Smooth muscle cell (in vitro differentiated cells): ENCODE results near the gene ZNF280B. TPM values are rescaled to one million over a fixed set of nuclear protein-coding genes. Genes with fewer than 3 reads are reported as not detected.

ENCODE experiments used
- DNase-seq: peaks from one replicate; lab custom pipeline; 2025; ENCODE audit not compliant: unreplicated experiment; lab: John Stamatoyannopoulos, UW
- H2AFZ ChIP-seq: fragments of 200-600 bp; sonication (generic); 2 replicates; pipeline ENCODE4 v1.6.0; 2016; ENCODE audit warnings: antibody characterized with exemption, low read depth, mild to moderate bottlenecking
- H3F3A ChIP-seq: fragments of 200-600 bp; sonication (generic); 2 replicates; pipeline ENCODE4 v1.6.0; 2017; ENCODE audit warnings: antibody characterized with exemption, low read depth
- H3K27ac ChIP-seq: fragments of 200-600 bp; sonication (generic); 2 replicates; pipeline ENCODE4 v1.5.1; 2016; ENCODE audit warnings: low read depth, mild to moderate bottlenecking
- H3K27me3 ChIP-seq: fragments of 200-600 bp; sonication (generic); 2 replicates; pipeline ENCODE4 v1.6.1; 2016; ENCODE audit warnings: low read depth, mild to moderate bottlenecking
- H3K36me3 ChIP-seq: fragments of 200-600 bp; sonication (generic); 2 replicates; pipeline ENCODE4 v1.5.1; 2016; ENCODE audit warnings: low read depth
- H3K4me1 ChIP-seq: fragments of 200-600 bp; sonication (generic); 2 replicates; pipeline ENCODE4 v1.5.1; 2016; ENCODE audit warnings: low read depth
- H3K4me2 ChIP-seq: fragments of 200-600 bp; sonication (generic); 2 replicates; pipeline ENCODE4 v1.6.0; 2016; ENCODE audit warnings: mild to moderate bottlenecking
- H3K4me3 ChIP-seq: fragments of 200-600 bp; sonication (generic); 2 replicates; pipeline ENCODE4 v1.5.1; 2016; ENCODE audit warnings: mild to moderate bottlenecking
- H3K79me2 ChIP-seq: fragments of 200-600 bp; sonication (generic); 2 replicates; pipeline ENCODE4 v1.6.0; 2016; ENCODE audit warnings: low read depth, mild to moderate bottlenecking
- H3K9ac ChIP-seq: fragments of 200-600 bp; sonication (generic); 2 replicates; pipeline ENCODE4 v1.6.0; 2016; ENCODE audit warnings: low read depth
- H3K9me3 ChIP-seq: fragments of 200-600 bp; sonication (generic); replicated peaks from 2 replicates; pipeline ENCODE4 v1.5.1; 2016; ENCODE audit warnings: low read depth
- H4K20me1 ChIP-seq: fragments of 200-600 bp; sonication (generic); 2 replicates; pipeline ENCODE4 v1.6.0; 2016; ENCODE audit warnings: low read depth
- WGBS: methylation state at CpG from one replicate; pipeline ENCODE4 v1.1.7; 2016; ENCODE audit warnings: low lambda C conversion rate; 5-methylcytosine and 5-hydroxymethylcytosine counted together
- polyA plus RNA-seq: library from polyadenylated mRNA; unstranded; fragments of >200 nt; fragmentation: Nextera tagmentation; extraction: Ambion mirVana; gene quantifications from 2 replicates; pipeline ENCODE4 v1.2.1, GENCODE V29; 2016
- total RNA-seq: library from RNA; depleted of rRNA; stranded (reverse); fragments of >200 nt; gene quantifications from 2 replicates; pipeline ENCODE4 v1.2.3, GENCODE V29; 2014
- TF ChIP-seq, protein P1 (sequence below): fragments of 200-600 bp; sonication (generic); IDR thresholded peaks from 2 replicates; pipeline ENCODE4 v1.5.1; 2017; ENCODE audit warnings: borderline replicate concordance, mild to moderate bottlenecking, antibody characterized with exemption; ENCODE audit not compliant: insufficient read depth, poor library complexity, severe bottlenecking

Gene ZNF280B
- total and polyA plus RNA-seq, 2 experiments from 2014 or later = 3.0 to 3.3 TPM

DNA sequence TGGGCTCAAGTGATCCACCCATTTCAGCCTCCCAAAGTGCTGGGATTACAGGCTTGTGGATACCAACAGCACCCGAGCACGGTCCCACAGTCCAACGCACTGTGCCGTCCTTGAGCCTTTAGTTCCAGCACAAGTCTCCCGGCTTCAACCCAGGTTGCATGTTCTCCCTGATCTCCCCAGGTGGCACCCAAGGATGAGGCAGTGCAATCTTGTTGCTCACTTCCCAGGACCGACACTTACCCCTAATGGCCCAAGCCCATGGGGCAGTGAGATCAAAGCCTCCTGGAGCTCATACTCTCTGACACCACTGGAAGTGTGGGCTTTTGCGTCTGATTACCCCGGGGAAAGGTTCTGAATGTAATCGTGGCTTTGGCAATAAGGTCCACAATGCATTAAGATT, 47.1 kb upstream of the ZNF280B start:
- TF ChIP-seq, protein P1, sequence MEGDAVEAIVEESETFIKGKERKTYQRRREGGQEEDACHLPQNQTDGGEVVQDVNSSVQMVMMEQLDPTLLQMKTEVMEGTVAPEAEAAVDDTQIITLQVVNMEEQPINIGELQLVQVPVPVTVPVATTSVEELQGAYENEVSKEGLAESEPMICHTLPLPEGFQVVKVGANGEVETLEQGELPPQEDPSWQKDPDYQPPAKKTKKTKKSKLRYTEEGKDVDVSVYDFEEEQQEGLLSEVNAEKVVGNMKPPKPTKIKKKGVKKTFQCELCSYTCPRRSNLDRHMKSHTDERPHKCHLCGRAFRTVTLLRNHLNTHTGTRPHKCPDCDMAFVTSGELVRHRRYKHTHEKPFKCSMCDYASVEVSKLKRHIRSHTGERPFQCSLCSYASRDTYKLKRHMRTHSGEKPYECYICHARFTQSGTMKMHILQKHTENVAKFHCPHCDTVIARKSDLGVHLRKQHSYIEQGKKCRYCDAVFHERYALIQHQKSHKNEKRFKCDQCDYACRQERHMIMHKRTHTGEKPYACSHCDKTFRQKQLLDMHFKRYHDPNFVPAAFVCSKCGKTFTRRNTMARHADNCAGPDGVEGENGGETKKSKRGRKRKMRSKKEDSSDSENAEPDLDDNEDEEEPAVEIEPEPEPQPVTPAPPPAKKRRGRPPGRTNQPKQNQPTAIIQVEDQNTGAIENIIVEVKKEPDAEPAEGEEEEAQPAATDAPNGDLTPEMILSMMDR = no peak
- H3F3A ChIP-seq = no peaks in the 10 kb centered on the region
- H3K27me3 ChIP-seq = peaks cover 8% of the 10 kb centered on the region
- H2AFZ ChIP-seq = no peak overlapping the region
- no peaks in the 10 kb centered on the region for H3K36me3 ChIP-seq
- no peaks in the 10 kb centered on the region for H3K9me3 ChIP-seq
- H3K4me1 ChIP-seq = no peaks in the 10 kb centered on the region
- H3K79me2 ChIP-seq = no peaks in the 10 kb centered on the region
- no peak overlapping the region for H3K9ac ChIP-seq
- no peak overlapping the region for H3K4me3 ChIP-seq
- H3K4me2 ChIP-seq = no peak overlapping the region
- H4K20me1 ChIP-seq = no peaks in the 10 kb centered on the region
- no peak for DNase-seq
- WGBS = 93% methylated on average over 9 of the region's 9 CpGs
- no peak overlapping the region for H3K27ac ChIP-seq

DNA sequence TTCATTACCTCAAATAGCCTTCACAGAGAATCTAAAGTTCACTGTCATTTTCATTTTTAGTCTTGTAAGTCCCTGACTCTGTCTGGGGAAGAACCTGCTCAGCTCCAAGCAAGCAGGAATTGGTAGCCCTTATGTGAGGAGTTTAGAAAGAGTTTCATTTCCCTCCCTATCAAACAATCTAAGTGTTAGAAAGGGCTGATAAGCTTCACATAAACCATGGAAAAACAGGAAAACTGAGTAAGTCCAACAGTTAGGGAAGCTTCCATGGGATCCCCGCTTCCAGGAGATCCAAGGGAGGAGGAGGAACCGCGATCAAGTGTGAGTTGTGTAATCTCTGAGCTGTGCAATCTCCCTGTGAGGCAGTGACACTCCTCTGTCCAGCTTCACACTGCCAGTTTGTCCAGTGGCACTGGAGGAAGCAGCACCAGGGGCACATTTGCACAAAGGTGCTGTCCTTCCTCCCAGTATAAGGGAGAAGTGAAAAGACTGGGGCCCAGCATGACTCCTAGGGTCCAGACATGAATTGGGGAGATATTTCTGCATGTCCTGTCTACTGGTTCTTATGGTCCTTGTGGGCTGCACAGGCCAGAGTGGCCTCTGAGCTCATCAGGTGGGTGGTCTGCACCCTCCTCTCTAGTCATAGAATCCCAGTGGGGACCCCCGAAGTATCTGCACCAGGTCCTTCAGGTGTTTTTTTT, 46.2 kb upstream of the ZNF280B start:
- Histone ChIP-seq H3K4me3 (no peak overlapping the region), H3K27me3 (peaks cover 17% of the 10 kb centered on the region), H3K79me2 (no peaks in the 10 kb centered on the region), H3K9ac (no peak overlapping the region), H3K27ac (no peak overlapping the region), H3K36me3 (no peaks in the 10 kb centered on the region), H4K20me1 (no peaks in the 10 kb centered on the region), H3K4me2 (no peak overlapping the region), H3K9me3 (no peaks in the 10 kb centered on the region), H2AFZ (no peak overlapping the region), H3F3A (no peaks in the 10 kb centered on the region), H3K4me1 (no peaks in the 10 kb centered on the region)
- TF ChIP-seq, protein P1 = no peak
- DNase-seq = no peak
- 90% methylated on average over 4 of the region's 4 CpGs for WGBS

DNA sequence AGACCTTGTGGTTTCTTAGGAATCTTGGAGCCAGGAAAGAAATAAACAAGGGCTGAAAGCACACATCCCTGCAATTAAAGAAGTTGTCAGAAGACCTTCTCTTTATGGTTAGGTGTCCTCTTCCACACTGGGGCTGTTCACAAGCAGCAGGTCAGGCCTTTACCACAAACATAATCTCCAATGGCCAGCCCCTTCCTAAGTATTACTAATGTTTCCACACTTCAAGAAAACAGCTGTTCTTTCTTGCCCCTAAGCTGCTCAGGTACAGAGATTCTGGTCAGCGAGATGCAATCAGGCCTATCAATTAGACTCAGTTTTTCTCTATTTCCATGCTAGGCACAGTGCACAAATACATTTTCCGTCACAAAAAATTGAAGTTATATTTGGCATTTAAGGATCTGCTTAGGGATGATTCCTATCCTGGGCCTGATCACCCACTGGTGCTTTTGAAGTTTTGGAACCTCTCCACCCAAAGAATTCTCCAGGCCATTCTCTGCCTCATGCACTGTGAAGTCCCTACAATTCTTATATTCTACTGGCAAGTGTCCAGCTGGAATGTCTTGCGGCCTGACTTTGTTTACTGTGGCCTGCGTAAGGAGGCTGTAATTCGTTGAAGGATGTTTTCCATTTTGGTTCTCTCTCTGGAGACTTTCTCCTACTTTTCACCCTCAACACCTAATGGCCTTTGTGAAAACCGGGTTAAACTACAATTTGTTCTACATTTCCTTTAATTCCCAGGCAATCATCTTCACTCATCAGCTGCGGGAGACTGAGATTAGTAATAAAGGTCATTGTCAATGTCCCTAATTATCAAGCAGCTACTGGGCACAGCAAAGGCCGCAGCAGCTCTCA, 45.4 kb upstream of the ZNF280B start:
- no peak for DNase-seq
- H3K9ac ChIP-seq = no peak overlapping the region
- TF ChIP-seq, protein P1 = no peak
- H2AFZ ChIP-seq = no peak overlapping the region
- no peaks in the 10 kb centered on the region for H3K79me2 ChIP-seq
- peaks cover 24% of the 10 kb centered on the region for H3K27me3 ChIP-seq
- no peaks in the 10 kb centered on the region for H3K4me1 ChIP-seq
- H3K4me3 ChIP-seq = no peak overlapping the region
- 81% methylated on average over 8 of the region's 8 CpGs for WGBS
- no peak overlapping the region for H3K27ac ChIP-seq
- H3K9me3 ChIP-seq = no peaks in the 10 kb centered on the region
- H4K20me1 ChIP-seq = no peaks in the 10 kb centered on the region
- H3F3A ChIP-seq = no peaks in the 10 kb centered on the region
- no peaks in the 10 kb centered on the region for H3K36me3 ChIP-seq
- no peak overlapping the region for H3K4me2 ChIP-seq
